ENCODE data around the gene LARP6.
"Not testable (repeated sequence)": the region's sequence is repeated elsewhere in the genome, so short reads cannot be mapped to it uniquely, and the experiment has no call there.

Gene LARP6

GRCh38 chr15:70829371-70830166, 24.4 kb downstream of the LARP6 start:
- DNase-seq (ENCODE audit: low spot score) = no peak

DNA sequence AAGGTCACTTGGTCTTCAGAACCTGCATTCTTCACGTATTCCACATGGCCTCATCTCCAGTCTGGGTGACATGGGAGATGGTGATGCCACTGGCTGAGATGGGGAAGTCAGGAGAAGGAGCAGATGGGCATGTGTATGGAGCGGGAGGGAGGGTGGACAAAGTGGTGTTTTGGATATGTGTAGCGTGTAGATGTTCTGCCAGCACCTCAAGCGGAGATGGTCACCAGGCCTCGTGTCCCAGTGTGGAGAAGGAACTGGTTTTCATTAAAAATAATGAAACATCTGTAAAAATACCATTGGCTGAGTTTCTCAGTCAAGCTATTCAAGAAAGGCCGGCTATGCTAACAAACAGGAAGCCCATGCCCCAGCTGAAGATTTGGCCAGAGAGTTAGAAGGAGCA, 26.2 kb downstream of the LARP6 start:
- no peak for DNase-seq (ENCODE audit: low spot score)

GRCh38 chr15:70826634-70827033, 27.3 kb downstream of the LARP6 start:
- DNase-seq (ENCODE audit: low spot score) = no peak

DNA sequence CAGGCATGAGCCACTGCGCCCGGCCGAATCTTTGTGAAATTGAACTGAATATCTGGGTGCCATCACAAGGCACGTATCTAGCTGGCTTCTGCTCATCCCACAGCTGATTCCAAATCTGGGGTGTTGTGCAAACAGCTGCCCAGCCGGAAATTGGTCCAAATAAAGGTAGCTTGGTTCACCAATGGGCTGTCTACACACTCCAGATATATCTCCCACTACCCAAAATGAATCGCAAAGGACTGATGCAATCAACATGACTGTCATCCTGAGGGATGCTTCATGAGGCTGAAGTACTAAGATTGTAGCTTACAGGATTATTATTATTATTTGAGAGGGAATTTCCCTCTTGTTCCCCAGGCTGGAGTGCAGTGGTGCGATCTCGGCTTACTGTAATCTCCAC, 28.1 kb downstream of the LARP6 start:
- DNase-seq (ENCODE audit: low spot score) = no peak

DNA sequence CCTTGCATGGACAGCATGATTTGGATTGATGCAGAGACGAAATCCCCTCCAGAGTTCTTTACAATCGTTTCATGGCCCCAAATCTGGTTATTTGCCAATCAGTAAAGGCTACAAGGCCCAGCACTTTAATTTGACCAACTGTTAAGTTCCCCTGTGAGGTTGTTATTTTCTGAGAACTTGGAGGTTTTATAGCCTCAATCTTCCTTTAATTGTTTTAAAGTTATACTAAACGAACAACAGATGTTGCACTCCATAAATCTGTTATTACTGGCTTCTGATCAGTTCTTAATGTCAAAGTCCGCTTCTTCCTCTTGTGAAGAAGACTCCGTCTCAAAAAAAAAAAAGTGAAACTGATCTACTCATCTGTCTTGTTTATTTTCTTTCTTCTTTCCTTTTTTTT, 30.8 kb downstream of the LARP6 start:
- DNase-seq (ENCODE audit: low spot score) = no peak

DNA sequence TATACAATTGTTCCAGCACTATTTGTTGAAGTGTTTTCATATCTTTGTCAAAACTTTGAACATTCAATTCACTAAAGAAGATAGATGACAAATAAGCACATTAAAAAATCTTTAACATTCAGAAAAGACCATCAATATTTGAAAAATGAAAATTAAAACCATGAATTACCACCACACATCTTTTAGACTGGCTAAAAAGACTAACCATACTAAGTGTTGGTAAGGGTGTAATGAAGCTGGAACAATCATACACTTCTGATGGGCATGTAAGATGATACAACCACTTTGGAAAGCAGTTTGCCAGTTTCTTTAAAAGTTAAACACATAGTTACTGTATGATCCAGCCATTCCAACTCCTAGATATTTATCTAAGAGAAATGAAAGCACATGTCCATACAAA, 33.7 kb downstream of the LARP6 start:
- DNase-seq (ENCODE audit: low spot score) = no peak

DNA sequence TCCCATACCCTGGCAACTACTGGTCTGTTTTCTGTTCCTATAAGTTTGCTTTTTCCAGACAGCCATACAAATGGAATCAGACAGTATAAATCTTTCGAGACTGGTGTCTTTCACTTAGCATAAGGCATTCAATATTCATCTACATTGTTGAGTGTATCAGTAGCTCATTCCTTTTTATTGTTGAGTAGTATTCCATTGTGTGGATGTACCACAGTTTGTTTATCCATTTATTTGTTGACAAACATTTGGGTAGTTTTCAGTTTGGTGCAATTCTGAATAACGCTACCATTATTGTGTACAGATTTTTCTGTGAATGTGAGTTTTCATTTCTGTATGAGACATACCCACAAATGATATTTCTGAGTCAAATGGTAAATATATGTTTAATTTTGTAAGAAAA, 35.4 kb downstream of the LARP6 start:
- DNase-seq (ENCODE audit: low spot score) = no peak

GRCh38 chr15:70817266-70817665, 36.7 kb downstream of the LARP6 start:
- no peak for DNase-seq (ENCODE audit: low spot score)

- no peak for DNase-seq (ENCODE audit: low spot score)
Measured at GRCh38 chr15:70815604-70816003, 38.4 kb downstream of the LARP6 start.

DNA sequence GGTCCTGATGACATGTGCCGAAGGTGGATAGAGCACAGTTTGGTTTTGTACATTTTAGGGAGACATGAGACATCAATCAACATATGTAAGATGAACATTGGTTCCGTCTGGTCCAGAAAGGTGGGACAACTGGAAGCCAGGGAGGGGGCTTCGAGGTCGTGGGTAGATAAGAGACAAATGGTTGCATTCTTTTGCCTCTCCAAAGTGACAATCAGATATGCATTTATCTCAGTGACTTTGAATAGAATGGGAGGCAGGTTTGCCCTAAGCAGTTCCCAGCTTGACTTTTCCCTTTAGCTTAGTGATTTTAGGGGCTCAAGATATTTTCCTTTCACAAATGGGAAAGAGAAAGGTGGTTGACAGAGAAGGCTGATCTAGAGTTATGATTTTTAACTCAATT, 38.9 kb downstream of the LARP6 start:
- not testable (repeated sequence) for DNase-seq (ENCODE audit: low spot score)

DNA sequence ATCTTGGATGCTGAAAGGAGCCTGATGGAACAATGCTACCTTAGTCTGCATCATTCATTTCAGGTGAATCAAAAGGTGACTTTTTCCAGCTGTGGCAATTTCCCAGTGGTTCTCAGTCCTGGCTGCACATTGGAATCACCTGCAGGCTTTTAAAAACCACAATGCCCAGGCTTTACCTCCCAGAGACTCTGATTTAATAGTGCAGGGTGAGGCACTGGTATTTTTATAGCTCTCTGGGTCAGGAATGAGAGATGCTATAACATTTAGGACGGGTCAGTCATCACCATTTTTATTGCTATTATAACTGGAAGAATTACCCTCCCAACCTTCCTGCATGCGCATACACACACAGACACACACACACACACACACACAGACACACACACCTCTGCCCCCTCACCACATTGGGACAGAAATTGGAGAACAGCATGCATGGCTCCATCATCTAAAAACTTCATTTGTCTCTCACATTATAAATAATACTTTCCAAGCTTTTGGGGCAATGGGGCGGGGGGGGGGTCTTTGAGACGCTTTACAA, 41.1 kb downstream of the LARP6 start:
- no peak for DNase-seq (ENCODE audit: low spot score)

GRCh38 chr15:70810916-70811578, 42.9 kb downstream of the LARP6 start:
- no peak for DNase-seq (ENCODE audit: low spot score)

DNA sequence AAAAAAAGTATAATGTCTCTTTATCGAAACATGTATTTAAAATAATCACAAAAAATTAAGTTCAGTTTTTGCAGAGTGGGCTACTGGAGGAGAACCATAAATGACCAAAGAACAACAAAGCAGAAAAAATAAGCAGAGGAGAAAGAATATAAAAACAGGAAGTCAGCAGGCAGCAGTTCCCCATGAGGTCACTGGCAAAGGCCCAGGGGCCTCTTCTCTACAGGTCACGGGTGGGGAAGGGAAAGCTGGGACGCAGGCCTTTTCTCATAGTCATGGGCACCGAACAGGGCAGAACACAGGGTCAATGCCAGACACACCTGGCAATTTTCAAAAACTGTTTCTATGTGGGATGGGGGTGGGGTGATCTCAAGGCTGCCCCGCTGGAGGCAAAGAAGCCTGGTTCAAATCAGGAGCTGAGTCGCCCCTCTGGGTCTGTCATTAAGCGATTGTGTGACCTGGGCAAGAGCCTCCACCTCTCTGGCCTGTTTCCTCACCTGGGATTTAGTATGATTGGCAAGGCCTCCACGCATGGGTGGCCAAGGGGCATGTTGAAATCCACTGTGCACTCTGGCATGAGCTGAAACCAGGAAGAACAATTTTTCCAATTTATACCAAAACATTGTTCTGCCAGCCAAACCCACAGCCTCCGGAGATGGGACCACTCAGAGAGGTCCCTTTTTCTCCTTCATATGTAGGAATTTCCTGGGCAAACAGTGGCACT, 46.8 kb downstream of the LARP6 start:
- no peak for DNase-seq (ENCODE audit: low spot score)

- DNase-seq (ENCODE audit: low spot score) = not testable (repeated sequence)
Measured at GRCh38 chr15:70804388-70804787, 49.6 kb downstream of the LARP6 start.

DNA sequence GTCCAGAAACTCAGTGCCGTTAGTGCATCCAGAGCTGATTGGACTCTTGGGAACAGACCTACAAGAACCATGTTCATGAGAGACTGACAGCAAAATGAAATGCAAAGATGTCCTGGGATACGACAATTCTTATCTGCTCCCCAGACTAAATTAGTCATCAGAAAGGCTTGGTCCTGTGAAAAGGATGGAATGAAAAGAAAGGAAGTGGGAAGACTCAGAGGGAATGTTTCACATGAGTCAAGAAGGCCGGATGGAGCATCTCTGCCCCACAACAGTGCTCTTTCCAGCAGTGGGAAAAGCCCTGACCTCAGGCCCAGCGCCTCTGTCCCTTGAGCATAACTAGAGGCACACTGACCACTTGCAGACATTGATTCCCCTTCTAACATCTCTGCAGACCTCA, 51.3 kb downstream of the LARP6 start:
- no peak for DNase-seq (ENCODE audit: low spot score)

DNA sequence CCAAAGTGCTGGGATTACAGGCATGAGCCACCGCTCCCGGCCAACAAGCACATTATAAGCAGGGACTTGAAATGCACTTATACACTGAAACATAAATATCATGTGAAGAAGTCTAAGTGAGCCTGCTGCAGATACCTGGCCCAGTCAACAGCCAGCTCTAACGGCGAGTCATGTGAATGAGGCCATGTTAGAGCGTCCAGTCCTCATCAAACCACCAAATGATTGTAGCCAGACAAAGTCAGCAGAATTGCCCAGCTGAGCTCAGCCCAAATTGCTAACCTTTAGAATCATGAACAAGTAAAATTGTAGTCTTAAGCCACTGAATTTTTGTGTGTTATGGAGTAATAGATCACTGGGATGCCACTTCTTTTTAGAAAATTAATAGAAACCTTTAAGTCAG, 52.8 kb downstream of the LARP6 start:
- no peak for DNase-seq (ENCODE audit: low spot score)

DNA sequence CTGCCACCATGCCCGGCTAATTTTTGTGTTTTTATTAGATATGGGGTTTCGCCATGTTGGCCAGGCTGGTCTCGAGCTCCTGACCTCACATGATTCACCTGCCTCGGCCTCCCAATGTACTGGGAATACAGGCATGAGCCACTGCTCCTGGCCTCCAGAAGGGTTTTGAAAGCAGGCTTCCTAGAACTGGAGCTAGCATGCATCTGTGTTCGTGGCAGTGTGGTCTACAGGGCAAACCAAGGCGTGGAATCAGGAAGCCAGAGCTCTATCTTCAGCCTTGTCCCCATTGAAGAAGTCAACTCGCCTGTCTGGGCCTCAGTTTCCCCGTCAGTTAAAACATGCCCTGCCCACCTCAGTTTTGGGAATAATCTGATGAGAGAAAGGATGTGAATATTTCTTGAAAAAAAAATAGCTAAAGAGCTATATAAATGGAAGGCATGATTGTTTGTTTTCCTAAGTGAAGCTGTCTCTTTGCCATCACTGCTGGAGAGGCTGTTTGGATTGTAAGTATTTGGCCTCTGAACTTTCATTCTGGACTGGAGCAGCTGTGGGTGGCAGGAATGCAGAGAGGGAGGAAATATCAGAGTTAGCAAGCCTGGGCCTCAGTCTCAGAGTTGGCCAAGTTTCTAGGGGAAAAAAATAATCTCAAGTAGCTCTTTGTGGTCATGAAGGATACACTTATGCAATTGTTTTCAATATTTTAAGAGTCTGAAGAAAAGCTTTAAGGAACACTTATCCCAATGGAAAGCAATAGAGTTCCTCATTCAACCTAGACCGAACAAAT, 54.1 kb downstream of the LARP6 start:
- no peak for DNase-seq (ENCODE audit: low spot score)

DNA sequence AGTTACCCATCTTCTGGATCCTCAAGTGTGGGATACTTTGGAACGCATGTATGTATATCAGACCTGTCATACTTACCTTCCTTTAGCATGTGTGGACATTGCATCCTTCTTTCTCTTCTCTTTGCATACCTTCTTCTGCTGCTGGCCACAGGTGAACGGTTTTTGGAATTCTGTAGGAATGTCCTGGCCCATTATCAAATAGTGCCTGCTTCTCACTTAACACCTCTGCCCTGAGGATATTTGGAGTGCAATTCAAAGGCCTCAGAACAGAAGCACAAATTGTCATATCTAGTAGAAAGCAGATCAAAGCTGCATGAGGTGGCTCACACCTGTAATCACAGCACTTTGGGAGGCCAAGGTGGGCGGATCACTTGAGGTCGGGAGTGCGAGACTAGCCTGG, 56.5 kb downstream of the LARP6 start:
- DNase-seq (ENCODE audit: low spot score) = no peak

- no peak for DNase-seq (ENCODE audit: low spot score)
Measured at GRCh38 chr15:70796516-70797310, 57.2 kb downstream of the LARP6 start.

DNA sequence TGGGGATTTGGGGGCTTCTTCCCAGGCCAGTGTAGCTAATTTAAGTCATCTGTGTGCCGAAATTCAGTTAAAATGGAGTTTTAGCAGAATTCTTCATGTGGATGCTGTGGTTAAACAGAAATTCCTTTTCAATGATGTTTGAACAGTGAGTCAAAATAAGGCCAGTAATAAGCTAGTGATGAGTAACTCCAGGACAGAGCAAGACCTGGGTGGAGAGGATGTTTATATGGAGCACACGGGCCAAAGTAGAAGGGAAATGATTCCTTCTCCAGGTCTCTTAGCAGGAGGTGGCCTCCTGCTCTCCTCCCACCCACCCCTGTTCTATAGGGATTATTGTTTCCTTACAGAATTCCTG, 58.7 kb downstream of the LARP6 start:
- no peak for DNase-seq (ENCODE audit: low spot score)

DNA sequence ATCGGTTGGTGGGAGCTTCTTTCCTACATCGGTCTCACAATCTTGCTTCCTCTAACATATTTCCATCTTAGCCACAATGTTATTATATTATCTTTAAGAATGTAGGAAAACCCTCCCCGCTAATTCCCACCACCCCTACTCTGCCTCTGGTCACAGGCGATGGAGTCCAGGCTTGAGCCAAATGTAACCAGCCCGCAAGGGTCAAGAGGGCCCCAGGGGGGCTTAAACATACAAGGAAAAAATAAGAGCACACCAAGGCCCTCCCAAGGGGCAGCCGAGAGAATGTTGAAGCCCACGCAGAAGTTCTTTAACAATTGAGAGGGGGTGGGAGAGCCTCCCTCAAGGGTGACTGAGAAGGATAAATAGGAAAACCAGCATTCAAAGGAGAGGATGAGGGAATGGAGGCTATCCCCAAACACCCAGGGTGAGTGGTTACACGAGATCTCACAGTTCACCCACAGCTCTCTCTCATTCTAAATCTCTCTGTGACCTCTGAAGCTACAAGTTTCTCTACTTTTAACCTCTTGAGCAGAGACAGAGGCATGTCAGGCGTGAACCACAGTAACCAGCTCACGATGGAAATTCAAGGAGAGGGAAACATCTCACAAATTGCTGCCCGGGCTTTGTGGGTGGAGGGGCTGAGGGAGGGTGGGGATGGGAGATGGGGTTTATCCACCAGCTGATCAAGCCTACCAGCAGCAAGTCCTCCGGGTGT, 59.2 kb downstream of the LARP6 start:
- DNase-seq (ENCODE audit: low spot score) = no peak
